ENCODE results near the gene ZNF512. TPM values are rescaled to one million over a fixed set of nuclear protein-coding genes. Genes with fewer than 3 reads are reported as not detected.
A peak's percentile ranks its signal among the peaks of the same experiment; 100 is the strongest.

The ZNF512 gene
- total and polyA plus RNA-seq, 2 donors (not counting 1 experiment from before 2014, with no cell fraction given), result 33.3 to 72.3 TPM

DNA sequence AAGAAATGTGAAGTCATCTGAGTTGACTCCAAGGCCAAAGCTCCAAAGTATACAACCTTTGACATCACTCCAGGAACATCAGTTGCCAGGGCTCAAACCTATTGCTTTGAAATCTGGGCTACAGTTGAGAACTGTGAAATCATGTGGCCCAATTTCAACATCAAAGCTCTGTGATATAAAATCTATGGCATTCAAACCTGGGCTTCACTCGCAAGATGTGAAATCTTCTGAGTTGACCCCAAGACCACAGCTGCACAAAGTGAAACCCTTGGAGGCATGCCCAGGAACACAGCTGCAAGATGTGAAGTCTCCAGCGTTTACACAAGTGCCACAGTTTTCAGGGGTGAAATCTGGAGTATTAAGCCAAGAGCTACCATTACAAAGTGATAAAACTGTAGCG, 9.4 kb upstream of the ZNF512 start:
- H4K20me1 ChIP-seq (ENCODE audit: control insufficient read depth, insufficient read depth, low read length, poor library complexity, severe bottlenecking), result no peaks in the 10 kb centered on the region
- ATAC-seq (ENCODE audit: low read depth), result no peak
- no peaks in the 10 kb centered on the region for H3K36me3 ChIP-seq (replicated peaks in 1 of 2; ENCODE audit: control extremely low read depth in 1 of 2, control insufficient read depth in 1 of 2, extremely low read depth in 1 of 2, insufficient read depth in 2 of 2, low read length in 1 of 2)
- no peak for DNase-seq
- CTCF ChIA-PET, result no interaction called here
- POLR2A ChIA-PET, result no interaction called here
- peaks cover 0 to 18% (median 11%) of the 10 kb centered on the region in 4 experiments for H3K27me3 ChIP-seq (replicated peaks in 1 of 4; ENCODE audit: control extremely low read depth in 1 of 4, control insufficient read depth in 3 of 4, insufficient read depth in 4 of 4, low read length in 3 of 4)
- H3K9ac ChIP-seq (ENCODE audit: low read length), result no peak overlapping the region
- no peak overlapping the region for H3K27ac ChIP-seq (ENCODE audit: low read length in 2 of 2)
- no peaks in the 10 kb centered on the region for H3K4me1 ChIP-seq (ENCODE audit: control insufficient read depth in 2 of 2, insufficient read depth in 2 of 2, low read length in 2 of 2)
- 79% methylated on average over 2 of the region's 3 CpGs for WGBS (ENCODE audit: insufficient coverage)
- Mint-ChIP-seq H3K9me3 (ENCODE audit: insufficient read depth) (peaks cover 3% of the 10 kb centered on the region), H3K27ac (no peak overlapping the region), H3K4me1 (no peaks in the 10 kb centered on the region), H3K27me3 (peaks cover 29% of the 10 kb centered on the region), H3K4me3 (no peak overlapping the region)
- no peak overlapping the region for H3K4me3 ChIP-seq (ENCODE audit: control extremely low read depth in 1 of 5, extremely low read depth in 1 of 5, insufficient read depth in 1 of 5, low read depth in 2 of 5, low read length in 4 of 5)
- intact Hi-C loops (cut with micrococcal nuclease), result no loop called here
- no peak overlapping the region for H3K4me2 ChIP-seq (replicated peaks; ENCODE audit: low read depth, low read length, poor library complexity, severe bottlenecking)
- no peaks in the 10 kb centered on the region for H3K79me2 ChIP-seq (ENCODE audit: control insufficient read depth, insufficient read depth, low read length)
- no peak overlapping the region for H2AFZ ChIP-seq (ENCODE audit: insufficient read depth, low read depth, low read length, poor library complexity, severe bottlenecking)
- peaks cover 0 to 2% (median 2%) of the 10 kb centered on the region in 3 donors for H3K9me3 ChIP-seq (ENCODE audit: control extremely low read depth in 1 of 3, control insufficient read depth in 2 of 3, insufficient read depth in 1 of 3, low read length in 2 of 3)
- no peak for TF ChIP-seq EZH2 (IDR thresholded peaks at IDR 0.05; ENCODE audit: borderline replicate concordance, insufficient read depth, low read depth, low read length, poor library complexity, severe bottlenecking)
- TF ChIP-seq, protein P1, sequence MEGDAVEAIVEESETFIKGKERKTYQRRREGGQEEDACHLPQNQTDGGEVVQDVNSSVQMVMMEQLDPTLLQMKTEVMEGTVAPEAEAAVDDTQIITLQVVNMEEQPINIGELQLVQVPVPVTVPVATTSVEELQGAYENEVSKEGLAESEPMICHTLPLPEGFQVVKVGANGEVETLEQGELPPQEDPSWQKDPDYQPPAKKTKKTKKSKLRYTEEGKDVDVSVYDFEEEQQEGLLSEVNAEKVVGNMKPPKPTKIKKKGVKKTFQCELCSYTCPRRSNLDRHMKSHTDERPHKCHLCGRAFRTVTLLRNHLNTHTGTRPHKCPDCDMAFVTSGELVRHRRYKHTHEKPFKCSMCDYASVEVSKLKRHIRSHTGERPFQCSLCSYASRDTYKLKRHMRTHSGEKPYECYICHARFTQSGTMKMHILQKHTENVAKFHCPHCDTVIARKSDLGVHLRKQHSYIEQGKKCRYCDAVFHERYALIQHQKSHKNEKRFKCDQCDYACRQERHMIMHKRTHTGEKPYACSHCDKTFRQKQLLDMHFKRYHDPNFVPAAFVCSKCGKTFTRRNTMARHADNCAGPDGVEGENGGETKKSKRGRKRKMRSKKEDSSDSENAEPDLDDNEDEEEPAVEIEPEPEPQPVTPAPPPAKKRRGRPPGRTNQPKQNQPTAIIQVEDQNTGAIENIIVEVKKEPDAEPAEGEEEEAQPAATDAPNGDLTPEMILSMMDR (IDR thresholded peaks at IDR 0.05), result no peak

DNA sequence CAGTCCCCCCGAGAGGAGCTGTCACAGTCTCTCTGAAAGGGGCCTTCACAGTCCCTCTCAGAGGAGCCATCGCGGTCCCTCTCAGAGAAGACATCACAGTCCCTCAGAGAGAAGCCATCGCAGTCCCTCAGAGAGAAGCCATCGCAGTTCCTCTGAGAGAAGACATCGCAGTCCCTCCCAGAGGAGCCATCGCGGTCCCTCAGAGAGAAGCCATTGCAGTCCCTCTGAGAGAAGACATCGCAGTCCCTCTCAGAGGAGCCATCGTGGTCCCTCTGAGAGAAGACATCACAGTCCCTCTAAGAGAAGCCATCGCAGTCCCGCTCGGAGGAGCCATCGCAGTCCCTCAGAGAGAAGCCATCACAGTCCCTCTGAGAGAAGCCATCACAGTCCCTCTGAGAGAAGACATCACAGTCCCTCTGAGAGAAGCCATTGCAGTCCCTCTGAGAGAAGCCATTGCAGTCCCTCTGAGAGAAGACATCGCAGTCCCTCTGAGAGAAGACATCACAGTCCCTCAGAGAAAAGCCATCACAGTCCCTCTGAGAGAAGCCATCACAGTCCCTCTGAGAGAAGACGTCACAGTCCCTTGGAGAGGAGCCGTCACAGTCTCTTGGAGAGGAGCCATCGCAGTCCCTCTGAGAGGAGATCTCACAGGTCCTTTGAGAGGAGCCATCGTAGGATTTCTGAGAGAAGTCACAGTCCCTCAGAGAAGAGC, 1.3 kb upstream of the ZNF512 start:
- Mint-ChIP-seq H3K9me3 (ENCODE audit: insufficient read depth) (peaks cover 9% of the 10 kb centered on the region), H3K27me3 (peaks cover 5% of the 10 kb centered on the region), H3K27ac (peak overlapping the region; percentile 53), H3K4me3 (peak overlapping the region; percentile 96), H3K4me1 (peaks cover 35% of the 10 kb centered on the region)
- no peak overlapping the region for H3K4me3 ChIP-seq (ENCODE audit: control extremely low read depth in 1 of 5, extremely low read depth in 1 of 5, insufficient read depth in 1 of 5, low read depth in 2 of 5, low read length in 4 of 5)
- no peak for TF ChIP-seq EZH2 (IDR thresholded peaks at IDR 0.05; ENCODE audit: borderline replicate concordance, insufficient read depth, low read depth, low read length, poor library complexity, severe bottlenecking)
- TF ChIP-seq, protein P1 (IDR thresholded peaks at IDR 0.05), result no peak
- no peak overlapping the region for H3K4me2 ChIP-seq (replicated peaks; ENCODE audit: low read depth, low read length, poor library complexity, severe bottlenecking)
- H2AFZ ChIP-seq (ENCODE audit: insufficient read depth, low read depth, low read length, poor library complexity, severe bottlenecking), result peak overlapping the region; percentile 85
- ATAC-seq (ENCODE audit: low read depth), result no peak
- peak; percentile 16 for DNase-seq
- no peak overlapping the region for H3K9ac ChIP-seq (ENCODE audit: low read length)
- no peaks in the 10 kb centered on the region for H3K27me3 ChIP-seq (replicated peaks in 1 of 4; ENCODE audit: control extremely low read depth in 1 of 4, control insufficient read depth in 3 of 4, insufficient read depth in 4 of 4, low read length in 3 of 4)
- intact Hi-C loops (cut with micrococcal nuclease), result loop anchor here (1.0 to 10.0 kb wide), 5 partner anchors 83 to 259 kb away; partner anchors contain the start of genes EIF2B4, KRTCAP3, MPV17 and NRBP1
- CTCF ChIA-PET, result no interaction called here
- peaks cover 8% of the 10 kb centered on the region for H4K20me1 ChIP-seq (ENCODE audit: control insufficient read depth, insufficient read depth, low read length, poor library complexity, severe bottlenecking)
- peaks cover 34% of the 10 kb centered on the region for H3K79me2 ChIP-seq (ENCODE audit: control insufficient read depth, insufficient read depth, low read length)
- H3K36me3 ChIP-seq (replicated peaks in 1 of 2; ENCODE audit: control extremely low read depth in 1 of 2, control insufficient read depth in 1 of 2, extremely low read depth in 1 of 2, insufficient read depth in 2 of 2, low read length in 1 of 2), result peaks cover 0 to 1% of the 10 kb centered on the region in 2 experiments
- H3K4me1 ChIP-seq (ENCODE audit: control insufficient read depth in 2 of 2, insufficient read depth in 2 of 2, low read length in 2 of 2), result peaks cover 17 to 29% of the 10 kb centered on the region in 2 donors
- 97% methylated on average over 19 of the region's 19 CpGs for WGBS (ENCODE audit: insufficient coverage)
- peaks cover under 1 to 17% (median 2%) of the 10 kb centered on the region in 3 donors for H3K9me3 ChIP-seq (ENCODE audit: control extremely low read depth in 1 of 3, control insufficient read depth in 2 of 3, insufficient read depth in 1 of 3, low read length in 2 of 3)
- peak overlapping the region in 1 of 2 donors; percentile 72 for H3K27ac ChIP-seq (ENCODE audit: low read length in 2 of 2)
- POLR2A ChIA-PET, result interaction anchor here (0.7 kb wide), 1 partner anchor 309 kb away, joined by 3 read pairs; the partner anchor contains the start of genes BABAM2 and RBKS

Data from B cell (primary cell).